ENCODE data around the gene KIF5C.

KIF5C gene

GRCh38 chr2:149000158-149000938, 125.3 kb downstream of the KIF5C start:
- peak; percentile 49 for DNase-seq (ENCODE audit: low read depth, low spot score)
- peaks cover 31% of the 10 kb centered on the region for H3K9me3 ChIP-seq (ENCODE audit: insufficient read depth, low read length)

GRCh38 chr2:149001496-149001895, 126.5 kb downstream of the KIF5C start:
- Histone ChIP-seq H3K4me3 (ENCODE audit: insufficient read length, low read depth) (no peak overlapping the region), H3K27me3 (ENCODE audit: insufficient read depth, insufficient read length) (no peaks in the 10 kb centered on the region), H3K4me1 (ENCODE audit: insufficient read depth, insufficient read length) (peaks cover 7% of the 10 kb centered on the region), H3K9me3 (ENCODE audit: insufficient read depth, low read length) (peaks cover 31% of the 10 kb centered on the region), H3K9ac (ENCODE audit: insufficient read length, low read depth) (no peak overlapping the region), H3K36me3 (ENCODE audit: insufficient read depth, insufficient read length, low read length) (peaks cover 53% of the 10 kb centered on the region)
- no peak for TF ChIP-seq SUZ12 (IDR thresholded peaks at IDR 0.05; ENCODE audit: extremely low read depth, insufficient read depth, insufficient read length)
- no peak for TF ChIP-seq YY1 (IDR thresholded peaks at IDR 0.05; ENCODE audit: insufficient read depth, insufficient read length)
- no peak for TF ChIP-seq ZNF274 (IDR thresholded peaks at IDR 0.05; ENCODE audit: low read depth, low read length)
- DNase-seq (ENCODE audit: low read depth, low spot score) = no peak

More at GRCh38 chr2:149000158-149000938, 125.3 kb downstream of the KIF5C start:
- H3K27me3 ChIP-seq (ENCODE audit: insufficient read depth, insufficient read length) = no peaks in the 10 kb centered on the region
- peak overlapping the region; percentile 58 for H3K9ac ChIP-seq (ENCODE audit: insufficient read length, low read depth)
- peaks cover 49% of the 10 kb centered on the region for H3K36me3 ChIP-seq (ENCODE audit: insufficient read depth, insufficient read length, low read length)
- H3K4me1 ChIP-seq (ENCODE audit: insufficient read depth, insufficient read length) = peaks cover 7% of the 10 kb centered on the region
- TF ChIP-seq SUZ12 (IDR thresholded peaks at IDR 0.05; ENCODE audit: extremely low read depth, insufficient read depth, insufficient read length) (no peak), YY1 (IDR thresholded peaks at IDR 0.05; ENCODE audit: insufficient read depth, insufficient read length) (no peak), ZNF274 (IDR thresholded peaks at IDR 0.05; ENCODE audit: low read depth, low read length) (no peak)
- peak overlapping the region; percentile 5 for H3K4me3 ChIP-seq (ENCODE audit: insufficient read length, low read depth)

DNA sequence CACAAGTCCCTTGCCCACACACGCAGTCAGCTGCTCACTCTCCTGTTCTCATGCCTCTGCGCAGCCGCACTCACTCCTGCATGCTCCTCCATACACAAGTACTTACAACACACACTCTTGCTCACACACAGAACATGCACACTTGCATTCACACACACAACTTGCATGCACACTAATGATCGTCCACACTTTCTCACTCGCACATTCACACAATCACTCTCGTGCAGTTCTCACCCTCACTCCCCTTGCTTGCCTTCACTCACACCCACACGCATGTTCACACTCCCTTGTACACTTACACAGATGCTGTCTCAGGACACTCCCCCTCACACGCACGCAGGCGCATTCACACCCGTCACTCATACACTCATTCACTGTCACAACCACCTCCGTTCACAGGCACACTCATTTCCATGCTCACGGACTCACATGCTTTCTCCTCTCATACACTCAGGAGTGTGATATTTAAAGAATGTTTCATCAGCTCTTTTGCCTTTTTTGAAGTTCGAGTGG, 127.4 kb downstream of the KIF5C start:
- TF ChIP-seq ZNF274 (IDR thresholded peaks at IDR 0.05; ENCODE audit: low read depth, low read length) = no peak
- TF ChIP-seq SUZ12 (IDR thresholded peaks at IDR 0.05; ENCODE audit: extremely low read depth, insufficient read depth, insufficient read length) = no peak
- TF ChIP-seq YY1 (IDR thresholded peaks at IDR 0.05; ENCODE audit: insufficient read depth, insufficient read length) = no peak
- no peak overlapping the region for H3K9ac ChIP-seq (ENCODE audit: insufficient read length, low read depth)

DNA sequence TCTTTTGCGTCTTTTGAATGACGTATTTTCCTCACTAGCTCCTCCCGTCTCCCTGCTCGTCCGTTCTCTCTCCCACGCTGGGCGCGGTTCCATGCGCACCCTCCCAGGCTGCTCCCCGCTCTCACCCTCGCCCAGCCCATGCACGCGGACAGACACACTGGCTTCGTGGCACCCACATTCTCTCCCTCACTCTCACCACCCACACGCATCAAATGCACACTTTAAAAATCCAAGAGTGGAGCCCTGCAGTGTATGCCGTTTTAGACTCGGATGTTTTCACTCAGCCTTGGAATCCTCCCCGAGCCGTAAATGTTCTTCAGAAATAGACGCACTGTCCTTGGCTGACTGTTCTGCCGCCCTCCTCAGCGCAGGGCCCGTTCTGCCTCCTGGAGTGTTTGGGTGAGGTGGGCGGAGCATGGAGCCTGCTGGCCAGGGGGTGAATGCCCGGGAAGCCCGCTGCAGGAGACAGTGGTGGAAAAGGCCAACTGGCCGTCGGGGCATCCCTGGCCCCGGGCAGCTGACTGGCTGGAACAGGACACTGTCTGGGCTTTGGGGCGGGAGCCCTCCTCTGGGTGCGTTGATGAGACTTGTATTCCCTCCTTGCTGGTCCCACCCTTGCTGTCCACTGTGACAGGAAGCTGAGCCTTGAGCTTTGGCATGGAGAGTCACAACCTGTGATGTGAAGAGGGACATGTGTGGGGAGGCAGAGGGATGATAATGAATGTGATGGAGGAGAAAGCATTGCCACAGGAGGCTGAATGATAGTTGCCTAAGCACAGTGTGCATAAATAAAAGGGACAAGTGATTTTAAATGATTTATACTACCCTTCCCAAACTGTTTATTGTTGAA, 128.1 kb downstream of the KIF5C start:
- TF ChIP-seq ZNF274 (IDR thresholded peaks at IDR 0.05; ENCODE audit: low read depth, low read length) = no peak
- TF ChIP-seq SUZ12 (IDR thresholded peaks at IDR 0.05; ENCODE audit: extremely low read depth, insufficient read depth, insufficient read length) = no peak
- no peak for TF ChIP-seq YY1 (IDR thresholded peaks at IDR 0.05; ENCODE audit: insufficient read depth, insufficient read length)
- peaks cover 52% of the 10 kb centered on the region for H3K36me3 ChIP-seq (ENCODE audit: insufficient read depth, insufficient read length, low read length)
- DNase-seq (ENCODE audit: low read depth, low spot score) = no peak
- peaks cover 7% of the 10 kb centered on the region for H3K4me1 ChIP-seq (ENCODE audit: insufficient read depth, insufficient read length)
- H3K9me3 ChIP-seq (ENCODE audit: insufficient read depth, low read length) = peaks cover 31% of the 10 kb centered on the region
- H3K9ac ChIP-seq (ENCODE audit: insufficient read length, low read depth) = no peak overlapping the region
- H3K27me3 ChIP-seq (ENCODE audit: insufficient read depth, insufficient read length) = no peaks in the 10 kb centered on the region
- no peak overlapping the region for H3K4me3 ChIP-seq (ENCODE audit: insufficient read length, low read depth)

More for the DNA sequence above, 127.4 kb downstream of the KIF5C start:
- Histone ChIP-seq H3K27me3 (ENCODE audit: insufficient read depth, insufficient read length) (no peaks in the 10 kb centered on the region), H3K4me1 (ENCODE audit: insufficient read depth, insufficient read length) (peaks cover 7% of the 10 kb centered on the region), H3K4me3 (ENCODE audit: insufficient read length, low read depth) (no peak overlapping the region), H3K36me3 (ENCODE audit: insufficient read depth, insufficient read length, low read length) (peaks cover 49% of the 10 kb centered on the region), H3K9me3 (ENCODE audit: insufficient read depth, low read length) (peaks cover 31% of the 10 kb centered on the region)
- no peak for DNase-seq (ENCODE audit: low read depth, low spot score)

- Histone ChIP-seq H3K27me3 (ENCODE audit: insufficient read depth, insufficient read length) (no peaks in the 10 kb centered on the region), H3K4me3 (ENCODE audit: insufficient read length, low read depth) (no peak overlapping the region), H3K9me3 (ENCODE audit: insufficient read depth, low read length) (peaks cover 31% of the 10 kb centered on the region), H3K36me3 (ENCODE audit: insufficient read depth, insufficient read length, low read length) (peaks cover 59% of the 10 kb centered on the region), H3K4me1 (ENCODE audit: insufficient read depth, insufficient read length) (peaks cover 8% of the 10 kb centered on the region), H3K9ac (ENCODE audit: insufficient read length, low read depth) (no peak overlapping the region)
- DNase-seq (ENCODE audit: low read depth, low spot score) = no peak
- TF ChIP-seq SUZ12 (IDR thresholded peaks at IDR 0.05; ENCODE audit: extremely low read depth, insufficient read depth, insufficient read length) = no peak
- no peak for TF ChIP-seq ZNF274 (IDR thresholded peaks at IDR 0.05; ENCODE audit: low read depth, low read length)
- no peak for TF ChIP-seq YY1 (IDR thresholded peaks at IDR 0.05; ENCODE audit: insufficient read depth, insufficient read length)
Observed at GRCh38 chr2:149004836-149005235, 129.8 kb downstream of the KIF5C start.

- no peak overlapping the region for H3K9ac ChIP-seq (ENCODE audit: insufficient read length, low read depth)
- H3K4me1 ChIP-seq (ENCODE audit: insufficient read depth, insufficient read length) = peaks cover 12% of the 10 kb centered on the region
- no peak overlapping the region for H3K4me3 ChIP-seq (ENCODE audit: insufficient read length, low read depth)
- no peaks in the 10 kb centered on the region for H3K27me3 ChIP-seq (ENCODE audit: insufficient read depth, insufficient read length)
- H3K36me3 ChIP-seq (ENCODE audit: insufficient read depth, insufficient read length, low read length) = peaks cover 66% of the 10 kb centered on the region
- no peak for DNase-seq (ENCODE audit: low read depth, low spot score)
- peaks cover 31% of the 10 kb centered on the region for H3K9me3 ChIP-seq (ENCODE audit: insufficient read depth, low read length)
- TF ChIP-seq YY1 (IDR thresholded peaks at IDR 0.05; ENCODE audit: insufficient read depth, insufficient read length) (no peak), ZNF274 (IDR thresholded peaks at IDR 0.05; ENCODE audit: low read depth, low read length) (no peak), SUZ12 (IDR thresholded peaks at IDR 0.05; ENCODE audit: extremely low read depth, insufficient read depth, insufficient read length) (no peak)
Observed at GRCh38 chr2:149005471-149006077, 130.5 kb downstream of the KIF5C start.

Measured in NT2/D1 (cell line).